ENCODE data around the gene ACACA.

DNA sequence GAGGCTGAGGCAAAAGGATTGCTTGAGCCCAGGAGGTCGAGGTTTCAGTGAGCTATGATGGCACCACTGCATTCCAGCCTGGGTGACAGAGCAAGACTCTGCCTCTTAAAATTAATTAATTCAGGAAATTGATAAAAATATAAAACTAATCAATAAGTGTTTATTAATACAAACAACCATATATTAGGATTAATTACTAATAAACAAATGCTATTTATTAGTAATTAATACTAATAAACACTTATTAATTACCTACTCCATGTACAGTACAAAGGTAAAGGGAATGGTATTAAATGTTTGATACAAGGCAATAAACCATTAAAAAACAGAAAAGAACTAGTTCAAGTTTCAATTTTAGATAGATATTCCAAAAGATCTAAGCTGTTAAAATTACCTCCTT lies 150.0 kb downstream of the ACACA start:
- TF ChIP-seq, protein P1, sequence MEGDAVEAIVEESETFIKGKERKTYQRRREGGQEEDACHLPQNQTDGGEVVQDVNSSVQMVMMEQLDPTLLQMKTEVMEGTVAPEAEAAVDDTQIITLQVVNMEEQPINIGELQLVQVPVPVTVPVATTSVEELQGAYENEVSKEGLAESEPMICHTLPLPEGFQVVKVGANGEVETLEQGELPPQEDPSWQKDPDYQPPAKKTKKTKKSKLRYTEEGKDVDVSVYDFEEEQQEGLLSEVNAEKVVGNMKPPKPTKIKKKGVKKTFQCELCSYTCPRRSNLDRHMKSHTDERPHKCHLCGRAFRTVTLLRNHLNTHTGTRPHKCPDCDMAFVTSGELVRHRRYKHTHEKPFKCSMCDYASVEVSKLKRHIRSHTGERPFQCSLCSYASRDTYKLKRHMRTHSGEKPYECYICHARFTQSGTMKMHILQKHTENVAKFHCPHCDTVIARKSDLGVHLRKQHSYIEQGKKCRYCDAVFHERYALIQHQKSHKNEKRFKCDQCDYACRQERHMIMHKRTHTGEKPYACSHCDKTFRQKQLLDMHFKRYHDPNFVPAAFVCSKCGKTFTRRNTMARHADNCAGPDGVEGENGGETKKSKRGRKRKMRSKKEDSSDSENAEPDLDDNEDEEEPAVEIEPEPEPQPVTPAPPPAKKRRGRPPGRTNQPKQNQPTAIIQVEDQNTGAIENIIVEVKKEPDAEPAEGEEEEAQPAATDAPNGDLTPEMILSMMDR (IDR thresholded peaks at IDR 0.05), result no peak
- TF ChIP-seq EP300 (IDR thresholded peaks at IDR 0.05), result no peak

All from ovary (tissue), 3 donors.